Spleen (tissue), 11 donors: ENCODE results near the gene PRR22. TPM values are rescaled to one million over a fixed set of nuclear protein-coding genes. Genes with fewer than 3 reads are reported as not detected.
"Not testable (repeated sequence)": the region's sequence is repeated elsewhere in the genome, so short reads cannot be mapped to it uniquely, and the experiment has no call there.

Source experiments
- DNase-seq: peaks from one replicate; pipeline ENCODE4 v3.0.0-alpha.2; 2020
- H3K27ac ChIP-seq, 8 donors: fragments of 200-600 bp; sonication (generic) in 7 of 8; 1 replicate in 4 of 8; 2 replicates in 4 of 8; pipeline versions ENCODE4 v1.5.0 to v1.8.0; 2016 to 2021; ENCODE audit warnings: inconsistent platforms in 4 of 8, mild to moderate bottlenecking in 4 of 8, moderate library complexity in 1 of 8
- H3K27me3 ChIP-seq, 7 donors: fragments of 200-600 bp; sonication (generic) in 6 of 7; replicated peaks in 1 of 7; 1 replicate in 4 of 7; 2 replicates in 3 of 7; pipeline versions ENCODE4 v1.5.0 to v1.8.0; 2016 to 2021; ENCODE audit warnings: inconsistent platforms in 3 of 7, mild to moderate bottlenecking in 1 of 7
- H3K36me3 ChIP-seq, 6 donors: fragments of 200-600 bp; sonication (generic) in 5 of 6; 1 replicate in 4 of 6; 2 replicates in 2 of 6; pipeline versions ENCODE4 v1.5.0 to v1.8.0; 2016 to 2021; ENCODE audit warnings: inconsistent platforms in 2 of 6
- H3K4me1 ChIP-seq, 6 donors: fragments of 200-600 bp; sonication (generic) in 5 of 6; 1 replicate in 3 of 6; 2 replicates in 3 of 6; pipeline versions ENCODE4 v1.5.0 to v1.8.0; 2016 to 2021; ENCODE audit warnings: inconsistent platforms in 3 of 6
- H3K4me3 ChIP-seq, 8 donors: fragments of 200-600 bp; sonication (generic) in 7 of 8; 1 replicate in 4 of 8; 2 replicates in 4 of 8; pipeline versions ENCODE4 v1.5.0 to v1.8.0; 2016 to 2021; ENCODE audit warnings: inconsistent platforms in 4 of 8, mild to moderate bottlenecking in 4 of 8, moderate library complexity in 2 of 8
- H3K9me3 ChIP-seq, 8 donors: fragments of 200-600 bp; sonication (generic) in 7 of 8; 1 replicate in 4 of 8; 2 replicates in 4 of 8; pipeline versions ENCODE4 v1.5.0 to v1.8.0; 2016 to 2021; ENCODE audit warnings: inconsistent platforms in 4 of 8
- CTCF ChIP-seq, 11 experiments: fragments of 200-600 bp in 7 of 11; fragments of 450-650 bp in 4 of 11; sonication (generic) in 4 of 11; IDR thresholded peaks in 8 of 11; conservative IDR thresholded peaks in 3 of 11; 1 replicate in 7 of 11; 2 replicates in 4 of 11; pipeline versions ENCODE4 v1.4.0 to v1.8.0; 2016 to 2021; ENCODE audit warnings: antibody characterized with exemption in 11 of 11, inconsistent platforms in 4 of 11, mild to moderate bottlenecking in 1 of 11
- POLR2A ChIP-seq, 3 donors: fragments of 450-650 bp; IDR thresholded peaks; one replicate each; pipeline ENCODE4 v1.5.1; 2017; ENCODE audit warnings: antibody characterized with exemption in 3 of 3, mild to moderate bottlenecking in 1 of 3
- POLR2AphosphoS5 ChIP-seq, 3 donors: sonication (generic); formaldehyde crosslinking; IDR thresholded peaks; one replicate each; pipeline ENCODE4 v1.5.1; 2017; ENCODE audit warnings: antibody characterized with exemption in 3 of 3
- WGBS, 5 donors: extraction: QIAGEN DNeasy Blood & Tissue Kit in 3 of 5; methylation state at CpG; one replicate each; pipeline versions ENCODE4 v1.1.5 to v1.1.7; 2013 to 2018; 5-methylcytosine and 5-hydroxymethylcytosine counted together
- intact Hi-C: fragments of 100-400 bp; cut with DNase I; formaldehyde crosslinking; loops from one replicate; pipeline ENCODE4 v1.15.0; 2023; ENCODE audit warnings: low total_unique reads
- polyA plus RNA-seq, 3 donors: library from polyadenylated mRNA; stranded (reverse); fragments of 200-250 nt; gene quantifications; one replicate each; pipeline ENCODE4 v1.2.1, GENCODE V29; 2013
- total RNA-seq, 7 donors: library from RNA; depleted of rRNA in 3 of 7; stranded (reverse); fragments of >200 nt in 3 of 7; fragmentation: NEBNext Ultra II Directional in 4 of 7; extraction: Animal tissue kit (Norgen Biotek cat#: 25700) in 4 of 7; gene quantifications; one replicate each; pipeline versions ENCODE4 v1.1.0 to v1.2.1, GENCODE V29; 2016 to 2021
- donor health status: healthy with polysubstance abuse.
- donor health status: DM: no; HTN: no; CAD: no; lungs with moderate emphysema.
- donor health status: DM: no; HTN: no; CAD: no.
- donor health status: Bipolar disorder and iron deficiency.
- donor health status: healthy.
- donor health status: DM: no; HTN: no; CAD: no.
- donor health status: DM: yes; HTN: yes; CAD: no.

PRR22 gene
- total and polyA plus RNA-seq, 10 donors, result 1.4 to 11.4 (median 4.3) TPM

GRCh38 chr19:5785423-5785822 is 877 bp upstream of the PRR22 start:
- DNase-seq, result no peak
- Histone ChIP-seq H3K27me3 (no peaks in the 10 kb centered on the region), H3K4me3 (no peak overlapping the region), H3K27ac (no peak overlapping the region), H3K4me1 (peaks cover 6 to 10% (median 9%) of the 10 kb centered on the region in 6 donors), H3K36me3 (peaks cover 3 to 78% (median 68%) of the 10 kb centered on the region in 6 donors), H3K9me3 (no peaks in the 10 kb centered on the region)
- WGBS, 5 donors, result 94 to 100% (median 95%) methylated on average over 3 to 37 of the region's 37 CpGs
- intact Hi-C loops, result no loop called here
- TF ChIP-seq POLR2AphosphoS5 (IDR thresholded peaks at IDR 0.05) (peak in 2 of 3 donors; percentile 29 to 63), POLR2A (IDR thresholded peaks at IDR 0.05) (no peak)

GRCh38 chr19:5782945-5783919 is 1.3 kb downstream of the PRR22 start:
- Histone ChIP-seq H3K36me3 (peaks cover 0 to 58% (median 50%) of the 10 kb centered on the region in 6 donors), H3K4me1 (no peaks in the 10 kb centered on the region), H3K9me3 (no peaks in the 10 kb centered on the region), H3K4me3 (no peak overlapping the region), H3K27ac (no peak overlapping the region), H3K27me3 (no peaks in the 10 kb centered on the region)
- 85 to 91% (median 86%) methylated on average over 23 to 48 of the region's 48 CpGs for WGBS, 5 donors
- intact Hi-C loops, result no loop called here
- TF ChIP-seq POLR2AphosphoS5 (IDR thresholded peaks at IDR 0.05) (peak in 1 of 3 donors; percentile 30), POLR2A (IDR thresholded peaks at IDR 0.05) (no peak)
- DNase-seq, result no peak

- Histone ChIP-seq H3K4me3 (no peak overlapping the region), H3K27me3 (no peaks in the 10 kb centered on the region), H3K27ac (no peak overlapping the region), H3K36me3 (peaks cover 0 to 49% (median 41%) of the 10 kb centered on the region in 6 donors), H3K4me1 (no peaks in the 10 kb centered on the region), H3K9me3 (no peaks in the 10 kb centered on the region)
- WGBS, 5 donors, result 85 to 100% (median 86%) methylated on average over 4 to 9 of the region's 9 CpGs
- intact Hi-C loops, result no loop called here
- no peak for DNase-seq
- TF ChIP-seq POLR2A (IDR thresholded peaks at IDR 0.05) (no peak), CTCF (IDR thresholded peaks at IDR 0.05 in 8 of 11, conservative IDR thresholded peaks at IDR 0.05 in 3 of 11) (no peak), POLR2AphosphoS5 (IDR thresholded peaks at IDR 0.05) (peak in 1 of 3 donors; percentile 20)
Measured at GRCh38 chr19:5782322-5782721, 2.2 kb downstream of the PRR22 start.

GRCh38 chr19:5780916-5781315 is 3.6 kb downstream of the PRR22 start:
- peaks cover 0 to 35% (median 27%) of the 10 kb centered on the region in 6 donors for H3K36me3 ChIP-seq
- WGBS, 5 donors, result 82 to 89% (median 87%) methylated on average over 11 of the region's 11 CpGs
- H3K4me3 ChIP-seq, H3K27ac ChIP-seq, H3K4me1 ChIP-seq, H3K27me3 ChIP-seq, H3K9me3 ChIP-seq, DNase-seq, intact Hi-C loops: not testable (repeated sequence)

GRCh38 chr19:5778402-5778801 is 6.1 kb downstream of the PRR22 start:
- DNase-seq, result no peak
- intact Hi-C loops, result no loop called here

More at GRCh38 chr19:5778402-5778801, 6.1 kb downstream of the PRR22 start:
- TF ChIP-seq CTCF (IDR thresholded peaks at IDR 0.05 in 8 of 11, conservative IDR thresholded peaks at IDR 0.05 in 3 of 11), result no peak
- TF ChIP-seq POLR2A (IDR thresholded peaks at IDR 0.05), result no peak
- TF ChIP-seq POLR2AphosphoS5 (IDR thresholded peaks at IDR 0.05), result no peak
- Histone ChIP-seq H3K27ac (no peak overlapping the region), H3K36me3 (peaks cover 0 to 10% (median 3%) of the 10 kb centered on the region in 6 donors), H3K4me1 (no peaks in the 10 kb centered on the region), H3K27me3 (peaks cover 0 to 6% (median 0%) of the 10 kb centered on the region in 7 donors), H3K4me3 (no peak overlapping the region), H3K9me3 (no peaks in the 10 kb centered on the region)
- WGBS, 5 donors, result 85 to 89% (median 87%) methylated on average over 17 of the region's 17 CpGs
